ENCODE measurements around the gene MKRN2.
"Not testable (repeated sequence)": the region's sequence is repeated elsewhere in the genome, so short reads cannot be mapped to it uniquely, and the experiment has no call there.

MKRN2 gene

GRCh38 chr3:12630843-12631242 lies 74.0 kb downstream of the MKRN2 start:
- not testable (repeated sequence) for H3K9me3 ChIP-seq (ENCODE audit: control insufficient read depth in 1 of 2, low read length in 2 of 2); H3K4me3 ChIP-seq (ENCODE audit: low read depth in 1 of 2, low read length in 2 of 2); H3K27me3 ChIP-seq (ENCODE audit: low read depth, low read length); H3K36me3 ChIP-seq (ENCODE audit: control insufficient read depth in 1 of 2, insufficient read depth in 2 of 2, low read length in 2 of 2); H3K27ac ChIP-seq (ENCODE audit: low read length)
- peaks cover 5 to 25% of the 10 kb centered on the region in 2 donors for H3K4me1 ChIP-seq (ENCODE audit: control insufficient read depth in 1 of 2, insufficient read depth in 2 of 2, low read length in 2 of 2)

DNA sequence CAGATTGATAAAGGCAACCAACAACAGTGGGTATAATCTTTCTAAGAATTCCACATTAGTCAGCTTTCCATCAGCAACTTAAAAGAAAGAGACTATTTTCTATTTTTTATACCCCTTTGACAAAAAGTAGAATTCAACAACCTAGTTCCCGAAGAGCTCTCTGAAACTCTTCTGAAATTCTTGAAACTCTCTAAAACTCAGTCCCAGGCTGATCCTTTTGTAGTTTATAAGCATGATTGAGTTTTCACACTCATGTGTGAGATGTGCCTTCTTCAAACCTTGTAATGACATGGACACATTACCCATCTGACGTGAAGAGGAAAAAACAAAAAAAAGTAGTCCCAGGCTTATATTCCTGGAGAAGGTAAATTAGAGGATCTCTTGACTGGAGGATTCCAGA lies 75.6 kb downstream of the MKRN2 start:
- H3K27me3 ChIP-seq (ENCODE audit: low read depth, low read length): no peaks in the 10 kb centered on the region
- no peaks in the 10 kb centered on the region for H3K9me3 ChIP-seq (ENCODE audit: control insufficient read depth in 1 of 2, low read length in 2 of 2)
- no peak overlapping the region for H3K4me3 ChIP-seq (ENCODE audit: low read depth in 1 of 2, low read length in 2 of 2)
- no peaks in the 10 kb centered on the region for H3K36me3 ChIP-seq (ENCODE audit: control insufficient read depth in 1 of 2, insufficient read depth in 2 of 2, low read length in 2 of 2)
- H3K27ac ChIP-seq (ENCODE audit: low read length): no peak overlapping the region
- H3K4me1 ChIP-seq (ENCODE audit: control insufficient read depth in 1 of 2, insufficient read depth in 2 of 2, low read length in 2 of 2): peaks cover 5 to 29% of the 10 kb centered on the region in 2 donors

DNA sequence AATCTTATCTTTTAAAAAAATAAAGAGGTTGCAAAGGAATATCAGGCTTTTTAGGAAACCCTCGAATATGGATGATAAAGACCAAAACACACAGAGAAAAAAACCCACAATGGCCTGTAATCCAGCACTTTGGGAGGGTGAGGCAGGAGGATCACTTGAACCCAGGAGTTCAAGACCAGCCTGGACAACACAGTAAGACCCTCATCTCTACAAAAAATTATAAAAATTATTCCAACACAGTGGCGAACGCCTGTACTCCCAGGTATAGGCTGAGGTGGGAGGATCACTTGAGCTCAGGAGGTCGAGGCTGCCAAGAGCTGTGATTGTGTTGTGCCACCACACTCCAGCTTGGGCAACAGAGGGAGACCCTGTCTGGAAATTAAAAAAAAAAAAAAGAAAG lies 76.2 kb downstream of the MKRN2 start:
- Histone ChIP-seq H3K4me1 (ENCODE audit: control insufficient read depth in 1 of 2, insufficient read depth in 2 of 2, low read length in 2 of 2) (peaks cover 5 to 33% of the 10 kb centered on the region in 2 donors), H3K27ac (ENCODE audit: low read length) (no peak overlapping the region)

More for the DNA sequence above, 76.2 kb downstream of the MKRN2 start:
- H3K36me3 ChIP-seq (ENCODE audit: control insufficient read depth in 1 of 2, insufficient read depth in 2 of 2, low read length in 2 of 2): no peaks in the 10 kb centered on the region
- H3K9me3 ChIP-seq (ENCODE audit: control insufficient read depth in 1 of 2, low read length in 2 of 2): no peaks in the 10 kb centered on the region
- no peak overlapping the region for H3K4me3 ChIP-seq (ENCODE audit: low read depth in 1 of 2, low read length in 2 of 2)
- H3K27me3 ChIP-seq (ENCODE audit: low read depth, low read length): no peaks in the 10 kb centered on the region
